Stimulated activated CD4-positive, alpha-beta T cell treated with anti-CD3 and anti-CD28 coated beads, Interleukin-2, amount 100 ng/mL, for 24 hours (primary cell): ENCODE data around the gene VAPA.

Experiments
- DNase-seq, 2 donors: peaks; one replicate each; pipeline ENCODE4 v3.0.0-alpha.2; 2020

VAPA gene

GRCh38 chr18:9913526-9914333 lies at the start of gene VAPA:
Gene VAPA, plus strand, starts transcription at chr18:9914016. Its CDS starts 241 bp downstream, at chr18:9914257.
- DNase-seq, result peak; percentile 90 to 93

- DNase-seq, result no peak
Measured at GRCh38 chr18:9865764-9866490, 47.9 kb upstream of the VAPA start.

GRCh38 chr18:9866627-9867026 lies 47.2 kb upstream of the VAPA start:
- DNase-seq, result no peak

GRCh38 chr18:9867071-9867594 lies 46.7 kb upstream of the VAPA start:
- DNase-seq, result no peak

GRCh38 chr18:9868857-9869714 lies 44.7 kb upstream of the VAPA start:
- DNase-seq, result no peak

GRCh38 chr18:9869715-9870430 lies 43.9 kb upstream of the VAPA start:
- no peak for DNase-seq

GRCh38 chr18:9870431-9871008 lies 43.3 kb upstream of the VAPA start:
- no peak for DNase-seq

GRCh38 chr18:9871244-9871746 lies 42.5 kb upstream of the VAPA start:
- no peak for DNase-seq

- DNase-seq, result no peak
Measured at GRCh38 chr18:9872823-9873222, 41.0 kb upstream of the VAPA start.

GRCh38 chr18:9874728-9875127 lies 39.1 kb upstream of the VAPA start:
- no peak for DNase-seq

GRCh38 chr18:9876212-9876866 lies 37.5 kb upstream of the VAPA start:
- DNase-seq, result no peak

GRCh38 chr18:9876867-9877654 lies 36.8 kb upstream of the VAPA start:
- DNase-seq, result no peak

GRCh38 chr18:9877655-9878014 lies 36.2 kb upstream of the VAPA start:
- no peak for DNase-seq

- DNase-seq, result no peak
Measured at GRCh38 chr18:9878095-9878494, 35.7 kb upstream of the VAPA start.

- DNase-seq, result no peak
Measured at GRCh38 chr18:9878783-9879242, 35.0 kb upstream of the VAPA start.

GRCh38 chr18:9884090-9884489 lies 29.7 kb upstream of the VAPA start:
- no peak for DNase-seq

- DNase-seq, result no peak
Measured at GRCh38 chr18:9884532-9885140, 29.2 kb upstream of the VAPA start.

GRCh38 chr18:9885170-9886004 lies 28.4 kb upstream of the VAPA start, which contains the start of gene TXNDC2:
Gene TXNDC2, plus strand, starts transcription at chr18:9885973. Its CDS starts 708 bp downstream, at chr18:9886681.
- no peak for DNase-seq

GRCh38 chr18:9886005-9886348 lies 27.8 kb upstream of the VAPA start:
- DNase-seq, result no peak
